GM12878 (cell line): ENCODE data around the gene ANO9. TPM values are rescaled to one million over a fixed set of nuclear protein-coding genes. Genes with fewer than 3 reads are reported as not detected.
A peak's percentile ranks its signal among the peaks of the same experiment; 100 is the strongest.

Source experiments
- ASH2L ChIP-seq: fragments of 300-600, 200-600 bp; sonication (generic); IDR thresholded peaks from 2 replicates; pipeline ENCODE4 v1.6.1; 2017; ENCODE audit warnings: low read depth, mild to moderate bottlenecking, borderline replicate concordance
- CBX5 ChIP-seq: sonication (generic); IDR thresholded peaks from 2 replicates; pipeline ENCODE4 v1.6.1; 2016; ENCODE audit warnings: low read depth, moderate library complexity, mild to moderate bottlenecking, inconsistent platforms
- CHD4 ChIP-seq: fragments of 200-600 bp; sonication (generic); IDR thresholded peaks from 2 replicates; pipeline ENCODE4 v1.6.1; 2016; ENCODE audit warnings: mild to moderate bottlenecking
- GATAD2B ChIP-seq: fragments of 450-650 bp; conservative IDR thresholded peaks from 2 replicates; pipeline ENCODE4 v1.6.1; 2017; ENCODE audit warnings: low read depth, mild to moderate bottlenecking, moderate library complexity
- HDGF ChIP-seq: fragments of 450-650 bp; IDR thresholded peaks from 2 replicates; pipeline ENCODE4 v1.6.1; 2016; ENCODE audit warnings: antibody characterized with exemption
- NR2F1 ChIP-seq: fragments of 450-650 bp; conservative IDR thresholded peaks from 2 replicates; pipeline ENCODE4 v1.6.1; 2017; ENCODE audit warnings: mild to moderate bottlenecking
- POLR2AphosphoS2 ChIP-seq: IDR thresholded peaks from 2 replicates; pipeline ENCODE4 v1.6.1; 2011; ENCODE audit warnings: low read depth, mild to moderate bottlenecking, low read length, improper control_type of control experiment, moderate library complexity
- TARDBP ChIP-seq: IDR thresholded peaks from 2 replicates; pipeline ENCODE4 v1.6.1; 2016; ENCODE audit warnings: borderline replicate concordance
- USF2 ChIP-seq: IDR thresholded peaks from 2 replicates; pipeline ENCODE4 v1.6.1; 2011; ENCODE audit warnings: low read depth, low read length, improper control_type of control experiment, borderline replicate concordance
- ZNF384 ChIP-seq: IDR thresholded peaks from 2 replicates; pipeline ENCODE4 v1.6.1; 2012; ENCODE audit warnings: low read depth, mild to moderate bottlenecking, low read length, improper control_type of control experiment, borderline replicate concordance
- ZNF687 ChIP-seq: fragments of 450-650 bp; IDR thresholded peaks from 2 replicates; pipeline ENCODE4 v1.6.1; 2017; ENCODE audit warnings: mild to moderate bottlenecking, moderate library complexity
- polyA plus RNA-seq, 11 experiments: library from polyadenylated mRNA; depleted of rRNA in 4 of 11; unstranded in 6 of 11; stranded (reverse) in 5 of 11; fragments of >200 nt; fragmentation: Nextera tagmentation in 4 of 11; fragmentation: Illumina TruSeq in 1 of 11; extraction: Ambion mirVana in 4 of 11; extraction: Trizol in 1 of 11; gene quantifications; 1 replicate in 1 of 11; 2 replicates in 10 of 11; pipeline versions ENCODE4 v1.2.1 to v1.2.3, GENCODE V29; 2011 to 2016; ENCODE audit warnings: inconsistent platforms in 2 of 11, missing spikeins in 2 of 11, low read depth in 1 of 11
- total RNA-seq, 4 experiments: library from RNA; depleted of rRNA in 3 of 4; stranded (reverse); fragments of >200 nt in 3 of 4; fragmentation: Illumina TruSeq in 1 of 4; extraction: Trizol in 1 of 4; gene quantifications; 2 replicates each; pipeline versions ENCODE4 v1.2.1 to v1.2.3, GENCODE V29; 2013 to 2021
- TF ChIP-seq, protein P1 (sequence below): fragments of 450-650 bp; IDR thresholded peaks from 2 replicates; pipeline ENCODE4 v1.6.1; 2017; ENCODE audit warnings: mild to moderate bottlenecking
- TF ChIP-seq, protein P2 (sequence below), 3 experiments: IDR thresholded peaks in 2 of 3; conservative IDR thresholded peaks in 1 of 3; 2 replicates each; pipeline ENCODE4 v1.5.1; 2011; ENCODE audit warnings: low read depth in 3 of 3, low read length in 3 of 3, mild to moderate bottlenecking in 3 of 3, control low read depth in 2 of 3, moderate library complexity in 2 of 3, inconsistent platforms in 1 of 3, mixed read lengths in 1 of 3; ENCODE audit not compliant: control insufficient read depth in 2 of 3, insufficient read depth in 1 of 3; ENCODE audit errors: extremely low read depth in 1 of 3

The ANO9 gene
- total and polyA plus RNA-seq, 10 of the 15 experiments (the other 5 are each of a cell fraction or from before 2014, with no cell fraction given): 0.21 to 42.3 (median 12.0) TPM

GRCh38 chr11:406796-407650 lies 34.8 kb downstream of the ANO9 start (continued):
- TF ChIP-seq ZNF687 (0 out of 2 replicates have a peak, but pooled peaks have one; percentile 51), USF2 (no peak), NR2F1 (peak; percentile 83), ZNF384 (no peak), GATAD2B (peak; percentile 84; the same call in 1 of the 2 replicates), ASH2L (no peak), POLR2AphosphoS2 (no peak), HDGF (no peak), CBX5 (no peak), TARDBP (no peak), CHD4 (no peak)
- TF ChIP-seq, protein P1, sequence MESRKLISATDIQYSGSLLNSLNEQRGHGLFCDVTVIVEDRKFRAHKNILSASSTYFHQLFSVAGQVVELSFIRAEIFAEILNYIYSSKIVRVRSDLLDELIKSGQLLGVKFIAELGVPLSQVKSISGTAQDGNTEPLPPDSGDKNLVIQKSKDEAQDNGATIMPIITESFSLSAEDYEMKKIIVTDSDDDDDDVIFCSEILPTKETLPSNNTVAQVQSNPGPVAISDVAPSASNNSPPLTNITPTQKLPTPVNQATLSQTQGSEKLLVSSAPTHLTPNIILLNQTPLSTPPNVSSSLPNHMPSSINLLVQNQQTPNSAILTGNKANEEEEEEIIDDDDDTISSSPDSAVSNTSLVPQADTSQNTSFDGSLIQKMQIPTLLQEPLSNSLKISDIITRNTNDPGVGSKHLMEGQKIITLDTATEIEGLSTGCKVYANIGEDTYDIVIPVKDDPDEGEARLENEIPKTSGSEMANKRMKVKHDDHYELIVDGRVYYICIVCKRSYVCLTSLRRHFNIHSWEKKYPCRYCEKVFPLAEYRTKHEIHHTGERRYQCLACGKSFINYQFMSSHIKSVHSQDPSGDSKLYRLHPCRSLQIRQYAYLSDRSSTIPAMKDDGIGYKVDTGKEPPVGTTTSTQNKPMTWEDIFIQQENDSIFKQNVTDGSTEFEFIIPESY: no peak
- TF ChIP-seq, protein P2, sequence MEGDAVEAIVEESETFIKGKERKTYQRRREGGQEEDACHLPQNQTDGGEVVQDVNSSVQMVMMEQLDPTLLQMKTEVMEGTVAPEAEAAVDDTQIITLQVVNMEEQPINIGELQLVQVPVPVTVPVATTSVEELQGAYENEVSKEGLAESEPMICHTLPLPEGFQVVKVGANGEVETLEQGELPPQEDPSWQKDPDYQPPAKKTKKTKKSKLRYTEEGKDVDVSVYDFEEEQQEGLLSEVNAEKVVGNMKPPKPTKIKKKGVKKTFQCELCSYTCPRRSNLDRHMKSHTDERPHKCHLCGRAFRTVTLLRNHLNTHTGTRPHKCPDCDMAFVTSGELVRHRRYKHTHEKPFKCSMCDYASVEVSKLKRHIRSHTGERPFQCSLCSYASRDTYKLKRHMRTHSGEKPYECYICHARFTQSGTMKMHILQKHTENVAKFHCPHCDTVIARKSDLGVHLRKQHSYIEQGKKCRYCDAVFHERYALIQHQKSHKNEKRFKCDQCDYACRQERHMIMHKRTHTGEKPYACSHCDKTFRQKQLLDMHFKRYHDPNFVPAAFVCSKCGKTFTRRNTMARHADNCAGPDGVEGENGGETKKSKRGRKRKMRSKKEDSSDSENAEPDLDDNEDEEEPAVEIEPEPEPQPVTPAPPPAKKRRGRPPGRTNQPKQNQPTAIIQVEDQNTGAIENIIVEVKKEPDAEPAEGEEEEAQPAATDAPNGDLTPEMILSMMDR (IDR thresholded peaks at IDR 0.05 in 2 of 3, conservative IDR thresholded peaks at IDR 0.05 in 1 of 3; ENCODE audit: control insufficient read depth in 2 of 3, extremely low read depth in 1 of 3, insufficient read depth in 1 of 3, low read depth in 3 of 3, low read length in 3 of 3): peak; percentile 8 to 31 (median 30); a peak in 3 of 6 replicates
